Right ventricle myocardium inferior (tissue), 1 donor: ENCODE measurements around the gene MYO1A. TPM values are rescaled to one million over a fixed set of nuclear protein-coding genes. Genes with fewer than 3 reads are reported as not detected.
"Not testable (repeated sequence)": the region's sequence is repeated elsewhere in the genome, so short reads cannot be mapped to it uniquely, and the experiment has no call there.

Experiments
- ATAC-seq: fragments of 200-7000 bp; cut with Tn5 transposase; one replicate; pipeline ENCODE4 v1.9.1; 2020; ENCODE audit warnings: mild to moderate bottlenecking, moderate library complexity
- DNase-seq: peaks from one replicate; pipeline ENCODE4 v3.0.0; 2021; ENCODE audit errors: missing footprints
- intact Hi-C: fragments of 100-400 bp; cut with DNase I; formaldehyde crosslinking; loops from one replicate; pipeline ENCODE4 v1.11.0; 2022
- total RNA-seq: library from RNA; stranded (reverse); fragmentation: NEBNext Ultra II Directional; extraction: Animal tissue kit (Norgen Biotek cat#: 25700); gene quantifications from one replicate; pipeline ENCODE4 v1.2.1, GENCODE V29; 2021
- donor health status: DM: no; HTN: yes; CAD: no; lungs with severe emphysema.

The MYO1A gene
- total RNA-seq, 1 donor from 2014 or later: not detected

- no peak for ATAC-seq
- intact Hi-C loops: no loop called here
- no peak for DNase-seq
Measured at GRCh38 chr12:57031138-57031725, 18.7 kb downstream of the MYO1A start.

- DNase-seq: no peak
- intact Hi-C loops: no loop called here
- ATAC-seq: no peak
Measured at GRCh38 chr12:57029457-57029856, 20.5 kb downstream of the MYO1A start.

GRCh38 chr12:57027805-57028153 lies 22.1 kb downstream of the MYO1A start:
- ATAC-seq (no peak), DNase-seq (no peak)
- intact Hi-C loops: no loop called here

- intact Hi-C loops: no loop called here
- no peak for ATAC-seq
Measured at GRCh38 chr12:57027011-57027804, 22.7 kb downstream of the MYO1A start.

GRCh38 chr12:57025196-57025595 lies 24.7 kb downstream of the MYO1A start:
- intact Hi-C loops: no loop called here
- no peak for ATAC-seq
- no peak for DNase-seq

More at GRCh38 chr12:57027011-57027804, 22.7 kb downstream of the MYO1A start:
- no peak for DNase-seq

- ATAC-seq, intact Hi-C loops, DNase-seq: not testable (repeated sequence)
Measured at GRCh38 chr12:57022324-57022723, 27.6 kb downstream of the MYO1A start.

GRCh38 chr12:57019983-57020719 lies 29.8 kb downstream of the MYO1A start:
- no peak for ATAC-seq
- intact Hi-C loops: no loop called here
- DNase-seq: no peak

- ATAC-seq: no peak
- no peak for DNase-seq
- intact Hi-C loops: no loop called here
Measured at GRCh38 chr12:57018906-57019305, 31.0 kb downstream of the MYO1A start.

GRCh38 chr12:57018353-57018752 lies 31.6 kb downstream of the MYO1A start:
- ATAC-seq, intact Hi-C loops, DNase-seq: not testable (repeated sequence)

- ATAC-seq (no peak), DNase-seq (no peak)
- intact Hi-C loops: no loop called here
Measured at GRCh38 chr12:57016348-57016747, 33.6 kb downstream of the MYO1A start, which contains the start of gene TAC3. TAC3 (minus strand) TSS chr12:57016529; CDS start chr12:57015797, 732 bp downstream.

- no peak for ATAC-seq
- no peak for DNase-seq
- intact Hi-C loops: loop anchor here (5.0 kb wide), 1 partner anchor 44 kb away; no protein-coding TSS in a partner anchor
Measured at GRCh38 chr12:57012600-57013465, 37.1 kb downstream of the MYO1A start.

- intact Hi-C loops: loop anchor here (5.0 kb wide), 1 partner anchor 46 kb away; no protein-coding TSS in a partner anchor
- ATAC-seq (no peak), DNase-seq (no peak)
Measured at GRCh38 chr12:57011438-57012424, 38.2 kb downstream of the MYO1A start.

- intact Hi-C loops: loop anchor here (5.0 kb wide), 1 partner anchor 47 kb away; no protein-coding TSS in a partner anchor
Measured at GRCh38 chr12:57010627-57011247, 39.2 kb downstream of the MYO1A start.

GRCh38 chr12:57009949-57010626 lies 39.8 kb downstream of the MYO1A start:
- ATAC-seq (no peak), DNase-seq (no peak)
- intact Hi-C loops: loop anchor here (5.0 kb wide), 2 partner anchors 47 to 102 kb away; partner anchors contain the start of gene STAT6

More at GRCh38 chr12:57010627-57011247, 39.2 kb downstream of the MYO1A start:
- no peak for ATAC-seq
- no peak for DNase-seq

- DNase-seq: no peak
- intact Hi-C loops: loop anchor here (5.0 kb wide), 1 partner anchor 104 kb away; the partner anchor contains the start of gene STAT6
- no peak for ATAC-seq
Measured at GRCh38 chr12:57008178-57008577, 41.8 kb downstream of the MYO1A start.

GRCh38 chr12:57006809-57007475 lies 43.0 kb downstream of the MYO1A start:
- DNase-seq: no peak
- no peak for ATAC-seq
- intact Hi-C loops: loop anchor here (5.0 kb wide), 1 partner anchor 105 kb away; the partner anchor contains the start of gene STAT6
